ENCODE results near the gene FHIT.
"Not testable (repeated sequence)": the region's sequence is repeated elsewhere in the genome, so short reads cannot be mapped to it uniquely, and the experiment has no call there.

Gene FHIT

GRCh38 chr3:59839283-59839682 lies 1412.0 kb downstream of the FHIT start:
- DNase-seq = peak; percentile 10

GRCh38 chr3:59836531-59836930 lies 1414.7 kb downstream of the FHIT start:
- DNase-seq = no peak

GRCh38 chr3:59832702-59833101 lies 1418.5 kb downstream of the FHIT start:
- DNase-seq = no peak

- peak; percentile 76 for DNase-seq
Measured at GRCh38 chr3:59832241-59832640, 1419.0 kb downstream of the FHIT start.

- peak; percentile 10 for DNase-seq
Measured at GRCh38 chr3:59831394-59831793, 1419.9 kb downstream of the FHIT start.

GRCh38 chr3:59829527-59829926 lies 1421.7 kb downstream of the FHIT start:
- no peak for DNase-seq

- no peak for DNase-seq
Measured at GRCh38 chr3:59824876-59825275, 1426.4 kb downstream of the FHIT start.

GRCh38 chr3:59821274-59821673 lies 1430.0 kb downstream of the FHIT start:
- DNase-seq = peak; percentile 19

GRCh38 chr3:59820352-59820934 lies 1430.8 kb downstream of the FHIT start:
- no peak for DNase-seq

- no peak for DNase-seq
Measured at GRCh38 chr3:59818919-59819300, 1432.3 kb downstream of the FHIT start.

- peak; percentile 67 for DNase-seq
Measured at GRCh38 chr3:59818033-59818918, 1433.0 kb downstream of the FHIT start.

GRCh38 chr3:59817511-59817910 lies 1433.7 kb downstream of the FHIT start:
- DNase-seq = no peak

GRCh38 chr3:59816312-59816711 lies 1434.9 kb downstream of the FHIT start:
- no peak for DNase-seq

GRCh38 chr3:59813148-59813538 lies 1438.1 kb downstream of the FHIT start:
- DNase-seq = no peak

GRCh38 chr3:59812237-59813147 lies 1438.8 kb downstream of the FHIT start:
- DNase-seq = no peak

- DNase-seq = no peak
Measured at GRCh38 chr3:59811160-59811559, 1440.1 kb downstream of the FHIT start.

- no peak for DNase-seq
Measured at GRCh38 chr3:59810606-59811005, 1440.6 kb downstream of the FHIT start.

GRCh38 chr3:59809710-59810444 lies 1441.4 kb downstream of the FHIT start:
- peak; percentile 13 for DNase-seq

GRCh38 chr3:59809016-59809415 lies 1442.2 kb downstream of the FHIT start:
- no peak for DNase-seq

- no peak for DNase-seq
Measured at GRCh38 chr3:59808446-59808845, 1442.8 kb downstream of the FHIT start.

- no peak for DNase-seq
Measured at GRCh38 chr3:59803268-59803667, 1448.0 kb downstream of the FHIT start.

- not testable (repeated sequence) for DNase-seq
Measured at GRCh38 chr3:59802453-59802852, 1448.8 kb downstream of the FHIT start.

GRCh38 chr3:59802045-59802444 lies 1449.2 kb downstream of the FHIT start:
- no peak for DNase-seq

All from hematopoietic multipotent progenitor cell treated with erythropoietin and hydrocortisone succinate and interleukin-3 and kit ligand, for 8 days (in vitro differentiated cells).